GM19468 (cell line): ENCODE measurements around the gene CYP4F2.
"Not testable (repeated sequence)": the region's sequence is repeated elsewhere in the genome, so short reads cannot be mapped to it uniquely, and the experiment has no call there.

Experiments
- ATAC-seq: cut with Tn5 transposase; IDR thresholded peaks from one replicate; pipeline ENCODE4 v1.9.1; 2021; ENCODE audit warnings: mild to moderate bottlenecking, moderate library complexity, moderate number of reproducible peaks; ENCODE audit not compliant: unreplicated experiment; ENCODE audit errors: extremely low read depth

The CYP4F2 gene, protein sequence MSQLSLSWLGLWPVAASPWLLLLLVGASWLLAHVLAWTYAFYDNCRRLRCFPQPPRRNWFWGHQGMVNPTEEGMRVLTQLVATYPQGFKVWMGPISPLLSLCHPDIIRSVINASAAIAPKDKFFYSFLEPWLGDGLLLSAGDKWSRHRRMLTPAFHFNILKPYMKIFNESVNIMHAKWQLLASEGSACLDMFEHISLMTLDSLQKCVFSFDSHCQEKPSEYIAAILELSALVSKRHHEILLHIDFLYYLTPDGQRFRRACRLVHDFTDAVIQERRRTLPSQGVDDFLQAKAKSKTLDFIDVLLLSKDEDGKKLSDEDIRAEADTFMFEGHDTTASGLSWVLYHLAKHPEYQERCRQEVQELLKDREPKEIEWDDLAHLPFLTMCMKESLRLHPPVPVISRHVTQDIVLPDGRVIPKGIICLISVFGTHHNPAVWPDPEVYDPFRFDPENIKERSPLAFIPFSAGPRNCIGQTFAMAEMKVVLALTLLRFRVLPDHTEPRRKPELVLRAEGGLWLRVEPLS

DNA sequence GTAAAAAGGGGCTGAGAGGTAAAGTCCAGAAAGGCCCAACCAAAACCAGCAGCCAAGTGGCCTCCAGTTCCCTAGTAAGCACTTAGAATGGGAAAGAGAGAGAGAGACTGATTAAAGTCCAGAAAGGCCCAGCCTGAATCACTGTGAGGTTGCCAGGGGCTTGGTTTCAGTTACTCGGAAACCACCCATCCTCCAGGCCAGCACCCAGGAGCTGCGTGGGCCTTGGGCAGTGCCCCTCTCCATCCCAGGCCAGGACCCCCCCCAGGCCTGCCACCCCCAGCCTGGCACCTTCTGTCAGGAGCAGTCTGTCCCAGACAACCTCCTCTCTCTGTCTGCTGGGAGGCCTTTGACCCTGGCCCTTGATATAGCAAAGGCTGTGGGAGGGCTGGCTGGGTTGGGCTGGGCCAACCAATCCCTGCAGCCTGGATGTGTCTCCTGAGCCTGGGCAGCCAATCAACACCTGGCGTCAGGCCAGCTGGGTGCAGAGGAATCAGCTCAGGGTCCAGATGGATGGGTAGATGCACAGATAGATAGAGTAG is at the start of gene CYP4F2:
TSS of gene CYP4F2 (minus strand) at position 337 of the 539 bp plus-strand sequence. CDS start 463 bp downstream, outside the sequence.
- ATAC-seq = no peak

DNA sequence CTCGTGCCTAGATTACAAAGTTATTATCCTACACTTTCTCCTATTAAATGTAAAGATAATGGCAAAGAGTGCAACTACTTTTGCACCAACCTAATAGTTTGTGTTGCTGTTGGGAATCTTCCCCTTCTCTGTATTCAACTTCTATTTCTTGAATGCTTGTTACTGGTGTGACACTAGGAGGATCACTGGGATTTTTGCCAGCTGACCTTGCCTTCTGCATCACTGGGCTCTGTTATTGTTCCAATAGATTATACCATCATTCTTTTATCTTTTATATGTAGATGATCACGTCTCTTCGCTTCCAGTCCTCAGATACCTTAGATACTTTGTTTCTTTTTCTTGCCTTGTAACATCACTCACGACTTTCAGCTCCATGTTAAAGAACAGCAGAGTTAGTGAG is 47.4 kb upstream of the CYP4F2 start:
- no peak for ATAC-seq

DNA sequence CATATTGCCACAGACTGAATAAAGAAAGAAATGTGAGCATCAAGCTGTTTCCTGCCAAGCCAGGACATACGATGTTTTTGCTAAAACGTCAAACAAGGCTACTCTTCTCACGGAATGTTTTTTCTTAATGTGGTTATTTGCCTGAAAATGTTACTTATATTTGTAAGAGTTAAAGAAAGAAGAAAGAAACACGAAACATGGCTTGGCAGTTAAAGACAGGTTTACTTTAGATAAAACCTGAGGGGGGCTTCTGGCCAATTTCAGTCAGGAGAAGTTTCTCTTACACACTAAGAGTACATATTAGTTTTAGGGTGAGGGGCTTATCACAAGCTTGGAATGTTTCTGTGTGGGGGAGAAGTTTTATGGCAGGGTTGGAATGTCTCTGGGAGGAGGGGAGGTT is 46.5 kb upstream of the CYP4F2 start:
- ATAC-seq = no peak

DNA sequence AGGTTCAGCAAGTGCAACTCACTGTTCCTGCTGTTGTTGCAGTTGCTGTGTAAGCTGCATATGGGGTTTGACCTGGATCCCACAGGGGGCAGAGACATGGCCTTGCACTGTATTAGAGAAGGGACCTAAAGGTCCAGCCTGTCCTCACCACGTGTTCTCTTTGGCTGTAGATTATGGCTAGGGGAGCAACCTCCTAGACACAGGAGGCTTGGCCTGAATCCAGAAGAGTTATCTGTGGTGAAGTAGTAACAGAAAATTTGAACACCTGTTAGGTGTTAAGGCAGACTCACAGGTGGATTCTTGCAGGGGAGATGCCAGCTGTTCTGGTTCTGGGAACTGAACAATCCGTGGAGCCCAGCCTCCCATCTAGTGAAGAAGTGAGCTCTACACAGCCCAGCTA is 39.9 kb upstream of the CYP4F2 start:
- no peak for ATAC-seq

DNA sequence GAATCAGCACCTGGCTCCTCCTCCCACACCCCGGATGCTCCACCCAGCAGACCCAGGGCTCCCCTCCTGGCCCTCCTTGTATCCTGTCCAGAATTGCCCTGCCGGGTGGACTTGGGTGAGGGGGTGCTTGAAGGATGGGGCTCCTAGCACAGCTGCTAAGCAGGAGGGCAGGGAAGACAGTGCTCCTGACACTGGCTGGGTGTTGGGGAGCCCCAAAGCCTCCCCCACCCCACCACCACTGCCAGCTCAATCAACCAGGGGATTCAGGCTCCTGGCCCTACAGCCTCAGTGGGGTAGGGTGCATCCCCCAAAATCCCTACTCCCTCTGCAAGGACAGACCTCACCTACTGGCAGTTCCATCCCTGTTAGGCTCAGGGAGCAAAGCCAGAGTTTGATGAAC is 39.1 kb upstream of the CYP4F2 start:
- no peak for ATAC-seq

DNA sequence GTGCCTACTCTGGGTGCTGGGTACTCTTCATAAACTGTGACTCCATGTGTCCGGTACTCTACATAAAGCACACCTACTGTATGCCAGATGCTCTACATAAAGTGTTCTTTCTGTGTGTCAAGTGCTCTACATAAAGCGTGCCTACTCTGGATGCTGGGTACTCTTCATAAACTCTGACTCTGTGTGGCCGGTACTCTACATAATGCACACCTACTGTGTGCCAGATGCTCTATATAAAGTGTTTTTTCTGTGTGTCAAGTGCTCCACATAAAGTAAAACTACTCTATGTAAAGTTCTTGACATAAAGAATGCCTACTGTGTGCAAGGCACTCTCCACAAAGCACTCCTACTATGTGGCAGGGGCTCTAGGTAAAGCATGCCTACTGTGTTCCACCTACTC is 38.3 kb upstream of the CYP4F2 start:
- no peak for ATAC-seq

DNA sequence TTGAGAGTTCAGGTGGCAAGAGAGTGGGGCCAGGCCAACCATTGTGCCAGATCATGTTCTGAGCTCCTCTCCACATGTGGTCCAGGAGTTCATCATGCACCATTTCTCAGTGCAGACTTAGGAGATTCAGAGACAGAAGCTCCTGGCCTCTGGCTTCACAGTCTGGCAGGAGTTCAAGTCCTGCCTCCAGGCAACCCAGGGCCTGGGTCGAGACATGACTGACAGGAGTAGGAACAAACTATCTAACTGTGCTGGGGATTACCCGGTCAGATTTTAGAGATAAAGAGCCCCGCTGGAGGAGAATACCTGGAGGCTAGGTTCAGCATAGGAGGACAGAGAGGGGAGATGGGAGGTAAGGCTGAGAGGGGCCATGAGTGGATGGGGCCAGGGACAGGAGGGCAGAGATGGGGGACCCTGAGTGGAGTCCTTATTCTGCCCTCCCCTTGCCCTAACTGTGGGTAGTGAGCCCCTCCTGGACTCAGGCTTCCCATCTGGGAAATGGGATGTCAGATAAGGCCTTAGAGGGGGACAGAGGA is 37.4 kb upstream of the CYP4F2 start:
- no peak for ATAC-seq

DNA sequence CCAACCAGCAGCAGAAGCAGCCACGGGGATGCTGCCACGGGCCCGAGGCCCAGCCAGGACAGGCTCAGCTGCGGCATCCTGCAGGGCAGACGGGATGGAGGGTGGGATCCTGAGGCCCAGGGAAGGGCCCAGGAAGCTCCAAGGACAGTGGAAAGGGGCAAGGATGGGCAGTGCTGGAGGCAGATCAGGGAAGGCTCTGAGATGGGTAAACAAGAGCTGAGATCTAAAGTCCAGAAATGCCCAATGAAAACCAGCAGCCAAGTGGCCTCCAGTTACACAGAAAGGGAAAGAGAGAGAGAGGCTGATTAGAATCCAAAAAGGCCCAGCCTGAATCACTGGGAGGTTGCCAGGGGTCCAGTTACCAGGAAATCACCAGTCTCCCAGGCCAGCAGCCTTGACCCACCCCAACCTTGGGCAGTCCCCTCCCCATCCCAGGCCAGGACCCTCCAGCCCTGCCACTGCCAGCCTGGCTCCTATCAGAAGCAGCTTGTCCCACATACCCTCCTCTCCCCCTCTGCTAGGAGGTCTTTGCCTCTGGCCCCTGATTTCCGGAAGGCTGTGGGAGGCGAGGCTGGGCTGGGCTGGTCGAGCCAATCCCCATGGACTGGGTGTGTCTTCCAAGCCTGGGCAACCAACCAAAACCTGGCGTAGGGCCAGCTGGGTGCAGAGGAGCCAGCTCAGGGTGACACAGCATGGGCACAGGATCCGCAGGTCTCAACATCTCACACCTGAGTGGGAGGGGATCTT is 36.6 kb upstream of the CYP4F2 start, which contains the start of gene CYP4F11:
TSS of gene CYP4F11 (minus strand) at position 198 of the 747 bp plus-strand sequence. CDS start at position 77, 121 bp downstream.
- no peak for ATAC-seq

DNA sequence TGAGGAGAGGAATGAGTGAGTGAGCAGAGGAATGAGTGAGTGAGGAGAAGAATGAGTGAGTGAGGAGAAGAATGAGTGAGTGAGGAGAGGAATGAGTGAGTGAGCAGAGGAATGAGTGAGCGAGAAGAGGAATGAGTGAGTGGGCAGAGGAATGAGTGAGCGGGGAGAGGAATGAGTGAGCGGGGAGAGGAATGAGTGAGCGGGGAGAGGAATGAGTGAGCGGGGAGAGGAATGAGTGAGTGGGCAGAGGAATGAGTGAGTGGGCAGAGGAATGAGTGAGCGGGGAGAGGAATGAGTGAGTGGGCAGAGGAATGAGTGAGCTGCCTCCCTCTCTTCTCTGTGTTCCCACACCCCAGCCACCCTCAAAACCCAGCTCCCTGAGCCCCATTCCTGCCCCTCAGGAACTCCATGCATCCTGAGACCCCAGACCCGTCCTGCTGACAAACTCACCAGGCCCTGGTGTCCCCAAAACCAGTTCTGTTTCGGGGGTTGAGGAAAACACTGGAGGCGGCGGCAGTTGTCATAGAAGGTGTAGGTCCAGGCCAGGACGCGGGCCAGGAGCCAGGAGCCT is 36.0 kb upstream of the CYP4F2 start:
- ATAC-seq = not testable (repeated sequence)

DNA sequence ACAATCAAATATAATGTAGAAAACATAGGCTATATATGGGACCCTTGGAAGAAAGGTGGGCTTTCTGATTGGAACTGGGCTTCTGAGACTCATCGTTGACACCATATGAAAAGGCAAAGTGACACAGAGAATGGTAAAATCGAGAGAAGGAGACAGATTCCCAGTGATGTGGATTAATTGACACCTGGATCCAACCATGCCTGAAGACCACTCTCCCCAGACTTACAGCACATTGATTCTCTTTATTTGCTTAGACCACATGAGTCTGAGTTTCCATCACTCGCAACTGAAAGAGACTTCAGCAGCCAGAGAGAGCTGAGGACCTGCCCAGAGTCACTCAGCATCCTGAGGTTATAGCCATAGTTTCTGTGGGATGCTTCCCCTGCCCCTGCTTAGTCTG is 30.4 kb upstream of the CYP4F2 start:
- ATAC-seq = no peak

DNA sequence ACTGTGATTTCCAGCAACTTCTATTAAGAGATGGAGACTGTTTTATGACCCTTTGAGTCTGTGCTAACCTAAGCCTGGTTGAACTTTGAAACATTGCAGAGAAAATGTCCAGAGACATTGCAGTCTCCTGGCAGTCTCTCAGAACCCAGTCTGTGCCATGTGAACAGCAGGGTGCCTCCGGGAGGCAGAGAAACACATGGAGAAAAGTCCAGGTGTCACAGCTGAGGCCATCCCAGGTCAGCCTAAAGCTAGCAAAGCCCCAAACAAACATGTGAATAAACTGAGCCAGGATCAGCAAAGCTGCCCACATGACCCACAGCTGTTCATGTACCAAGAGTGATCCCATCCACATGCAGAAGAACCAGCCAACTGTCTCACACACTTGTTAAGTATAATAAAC is 28.6 kb upstream of the CYP4F2 start:
- no peak for ATAC-seq

DNA sequence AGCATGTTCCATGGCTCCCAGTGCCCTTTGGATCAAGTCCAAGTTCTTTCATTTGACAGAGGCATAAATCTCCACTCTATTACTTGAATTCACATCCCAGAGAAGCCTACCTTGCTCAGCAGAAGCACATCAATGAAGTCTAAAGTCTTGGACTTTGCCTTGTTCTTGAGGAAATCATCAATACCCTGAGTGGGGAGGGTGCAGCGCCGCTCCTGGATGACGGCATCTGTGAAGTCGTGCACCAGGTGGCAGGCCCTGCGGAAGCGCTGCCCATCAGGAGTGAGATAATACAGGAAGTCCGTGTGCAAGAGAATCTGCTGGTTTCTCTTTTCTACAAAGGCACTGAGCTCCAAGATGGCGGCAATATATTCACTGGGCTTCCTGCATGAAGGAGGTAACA is 25.8 kb upstream of the CYP4F2 start:
- ATAC-seq = no peak

DNA sequence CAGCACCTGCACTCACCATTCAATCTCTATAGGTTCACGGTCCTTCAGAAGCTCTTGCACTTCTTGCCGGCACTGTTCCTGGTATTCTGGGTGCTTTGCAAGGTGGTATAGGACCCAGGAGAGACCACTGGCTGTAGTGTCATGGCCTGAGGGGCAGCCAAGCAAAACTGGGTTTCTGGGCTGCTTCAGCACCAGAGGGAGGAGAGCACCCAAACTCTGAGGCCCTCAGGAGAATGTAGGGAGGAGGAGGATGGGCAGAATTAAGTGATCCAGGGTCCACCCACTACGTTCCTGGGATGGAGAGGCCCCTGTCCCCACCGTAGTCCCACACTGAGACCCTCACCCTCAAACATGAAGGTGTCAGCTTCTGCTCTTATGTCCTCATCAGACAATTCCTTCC is 24.1 kb upstream of the CYP4F2 start:
- ATAC-seq = no peak

DNA sequence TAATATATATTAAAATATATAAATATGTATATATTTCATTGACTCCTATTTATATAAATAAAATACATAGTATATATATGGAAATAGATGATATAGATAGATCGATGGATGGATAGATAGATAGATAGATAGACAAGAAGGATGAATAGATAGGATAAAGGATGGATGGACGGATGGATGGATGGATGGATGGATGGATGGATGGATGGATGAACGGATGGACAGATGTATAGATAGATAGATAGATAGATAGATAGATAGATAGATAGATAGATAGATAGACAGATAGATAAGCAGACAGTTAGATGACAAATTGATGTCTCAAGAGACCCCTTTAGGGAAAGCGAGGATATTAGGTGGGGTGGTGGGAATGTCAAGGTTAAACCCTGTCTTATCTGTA is 21.4 kb upstream of the CYP4F2 start:
- ATAC-seq = no peak

DNA sequence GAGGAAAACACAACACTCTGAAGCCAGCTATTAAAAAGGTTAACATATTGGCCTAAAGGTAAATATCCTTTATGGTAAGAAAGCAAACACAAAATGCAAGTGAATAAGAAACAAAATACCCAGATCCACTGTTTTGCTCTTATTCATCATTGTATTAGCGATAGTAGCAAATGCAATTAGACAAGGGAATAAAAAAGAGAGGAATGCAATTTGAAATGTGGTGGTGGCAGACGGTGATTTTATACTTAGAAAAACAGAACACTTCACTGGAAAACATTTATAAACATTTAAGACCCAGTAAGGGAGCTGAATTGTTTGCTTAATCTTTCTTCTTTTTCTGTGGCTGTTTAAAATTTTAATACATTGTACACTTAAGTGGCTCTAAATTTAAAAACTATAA is 17.2 kb upstream of the CYP4F2 start:
- no peak for ATAC-seq

DNA sequence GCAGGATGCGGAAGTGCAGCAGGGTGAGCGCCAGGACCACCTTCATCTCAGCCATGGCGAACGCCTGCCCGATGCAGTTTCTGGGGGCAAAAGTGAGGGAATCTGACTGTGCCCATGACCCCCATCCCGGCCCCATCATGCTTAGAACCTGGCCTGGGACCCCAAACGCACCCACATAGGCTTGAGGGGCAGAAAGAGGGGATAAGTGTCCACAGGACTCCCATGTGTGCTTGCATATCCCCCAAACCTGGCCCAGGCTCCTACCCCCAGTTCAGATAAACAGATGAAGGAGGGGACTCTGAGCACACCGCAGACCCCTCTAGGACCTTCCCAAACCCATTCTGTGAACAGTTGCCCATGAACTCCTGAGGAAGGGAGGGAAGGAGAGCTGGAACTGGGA is 16.0 kb upstream of the CYP4F2 start:
- no peak for ATAC-seq

DNA sequence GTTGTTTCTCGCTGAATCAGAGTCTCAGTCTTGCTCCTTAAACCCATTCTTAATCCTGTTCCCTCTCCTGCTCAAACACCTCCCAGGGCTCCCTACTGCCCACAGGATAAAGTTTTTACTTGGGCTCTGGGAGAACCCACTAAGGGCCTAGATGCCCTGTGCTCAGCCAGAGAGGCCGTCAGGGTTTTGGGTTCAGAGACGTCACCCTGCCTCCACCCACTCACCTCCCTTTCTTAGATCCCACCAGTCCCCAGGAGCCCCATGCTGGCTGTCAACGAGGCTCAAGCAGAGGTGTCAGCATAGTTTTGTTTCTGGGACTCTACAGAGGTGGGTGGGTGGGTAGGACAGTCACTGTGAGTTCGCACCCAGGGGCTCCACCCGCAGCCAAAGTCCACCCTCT is 15.5 kb upstream of the CYP4F2 start:
- ATAC-seq = no peak

DNA sequence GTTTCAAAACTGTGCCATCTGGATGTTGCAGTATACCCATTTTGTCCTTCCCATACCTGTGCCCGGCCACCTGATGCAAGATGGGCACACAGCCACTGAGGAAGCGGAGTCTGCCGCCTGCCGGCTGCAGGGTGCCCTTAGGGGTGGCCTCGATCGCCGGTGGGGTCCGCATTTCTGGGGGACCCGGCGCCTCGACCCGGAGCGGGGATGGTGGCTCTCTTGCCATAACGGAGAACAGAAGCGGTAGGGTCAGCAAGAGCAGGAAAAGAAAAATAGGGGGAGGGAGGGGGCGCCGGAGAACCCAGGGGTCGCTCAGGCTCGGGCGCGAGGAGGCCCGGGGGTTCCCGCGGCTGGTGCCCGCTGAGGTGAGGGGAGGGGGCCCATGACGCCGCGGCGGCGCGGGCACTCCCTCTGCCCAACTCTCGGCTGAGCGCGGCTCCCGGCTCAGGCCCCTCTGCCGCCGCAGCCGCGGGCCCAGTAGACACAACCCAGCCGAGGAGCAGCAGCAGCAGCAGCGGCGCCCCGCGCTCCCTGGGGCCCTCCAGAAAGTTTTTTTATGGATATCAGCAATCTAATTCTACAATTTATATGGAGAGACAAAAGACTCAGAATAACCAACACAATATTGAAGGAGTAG is 13.8 kb upstream of the CYP4F2 start:
- no peak for ATAC-seq

DNA sequence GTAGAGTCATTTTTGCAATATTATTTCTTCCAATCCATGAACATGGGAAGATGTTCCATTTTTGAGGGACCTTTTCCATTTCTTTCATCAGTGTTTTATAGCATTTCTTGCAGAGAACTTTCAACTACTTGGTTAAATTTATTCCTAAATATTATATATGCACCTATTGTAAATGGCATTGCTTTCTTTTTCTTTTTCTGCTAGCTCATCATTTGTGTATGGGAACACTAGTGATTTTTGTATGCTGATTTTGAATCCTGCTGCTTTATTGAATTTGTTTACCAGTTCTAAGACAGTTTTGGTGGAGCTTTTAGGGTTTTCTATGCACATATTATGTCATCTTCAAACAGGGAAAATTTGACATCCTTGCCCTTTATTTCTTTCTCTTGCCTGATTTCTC is 7.2 kb upstream of the CYP4F2 start:
- ATAC-seq = no peak

DNA sequence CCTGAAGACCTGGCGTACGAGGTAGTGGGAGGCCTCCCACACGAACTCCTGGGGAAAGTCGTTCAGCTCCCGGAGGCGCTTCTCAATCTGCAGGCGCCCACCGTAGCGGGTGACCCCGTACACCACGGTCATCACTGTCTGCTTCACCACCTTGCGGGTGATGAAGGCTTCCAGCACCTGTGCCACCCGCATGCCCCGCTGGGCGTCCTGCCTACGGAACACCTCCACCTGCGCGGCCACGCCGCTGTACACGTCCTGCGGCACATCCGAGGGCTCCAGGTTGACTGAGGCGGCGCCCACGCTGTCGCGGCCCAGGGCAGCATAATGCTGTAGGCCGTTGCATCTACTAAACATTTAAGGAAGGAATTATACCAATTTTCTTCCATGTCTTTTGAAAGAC is 5.0 kb upstream of the CYP4F2 start:
- ATAC-seq = not testable (repeated sequence)
